OCI-LY3 (cell line): Measurements from ENCODE around the gene ESYT2.
"Not testable (repeated sequence)": the region's sequence is repeated elsewhere in the genome, so short reads cannot be mapped to it uniquely, and the experiment has no call there.

Experiments
- CTCF ChIP-seq: fragments of 200-600, 300-600 bp; sonication (generic); IDR thresholded peaks from 2 replicates; pipeline ENCODE4 v1.5.1; 2014; ENCODE audit warnings: antibody characterized with exemption, low read length, low read depth
- EZH2phosphoT487 ChIP-seq: fragments of 200-600 bp; shearing (Covaris generic); IDR thresholded peaks from 2 replicates; pipeline ENCODE4 v1.6.1; 2018; ENCODE audit warnings: antibody characterized with exemption, mixed run types, low read depth

GRCh38 chr7:158862985-158863610, 33.8 kb upstream of the ESYT2 start:
- TF ChIP-seq CTCF, EZH2phosphoT487: not testable (repeated sequence)
